HUDEP-2 (cell line): ENCODE results near the gene H2BK1.

Experiments used
- DNase-seq, 76 experiments: peaks; one replicate each; lab custom pipeline; 2025; ENCODE audit not compliant: unreplicated experiment in 76 of 76; lab: John Stamatoyannopoulos, UW

Gene H2BK1

DNA sequence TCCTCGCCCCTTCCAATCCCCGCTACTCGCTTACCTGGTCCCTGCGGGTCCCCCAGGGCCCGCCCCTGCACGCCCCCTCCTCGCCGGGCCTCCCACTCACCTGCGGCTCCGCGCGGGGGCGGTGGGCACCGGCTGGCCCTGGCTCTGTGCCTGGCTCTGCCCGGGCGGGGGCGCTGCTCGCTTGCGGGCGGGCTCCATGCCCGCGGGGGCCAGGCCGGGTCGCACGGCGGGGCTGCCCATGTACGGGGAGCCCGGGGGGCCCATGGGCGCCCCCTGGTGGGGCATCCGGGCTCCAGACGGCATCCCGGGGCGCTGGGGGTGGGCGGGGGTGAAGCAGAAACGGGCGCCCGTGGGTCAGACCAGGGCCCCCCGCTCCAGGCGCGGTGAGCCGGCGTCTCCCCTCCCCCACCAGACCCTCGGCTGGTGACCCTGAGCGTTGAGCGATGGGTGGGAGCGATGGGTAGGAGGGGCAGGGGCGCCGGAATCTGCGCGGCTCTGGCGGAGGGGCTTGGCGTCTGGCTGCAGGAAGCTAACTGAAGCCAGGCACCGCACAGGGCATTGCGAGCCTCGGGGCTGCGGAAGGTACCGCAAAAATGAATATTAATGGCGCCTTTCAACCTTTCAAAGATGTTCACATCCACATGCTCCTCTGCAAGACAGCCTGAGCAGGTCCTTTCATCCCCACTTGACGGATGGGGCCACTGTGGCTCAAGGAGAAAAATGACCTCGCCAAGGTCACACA is 35.2 kb upstream of the H2BK1 start:
- peak in 10 of 76 experiments; percentile 6 to 40 (median 16) for DNase-seq

DNA sequence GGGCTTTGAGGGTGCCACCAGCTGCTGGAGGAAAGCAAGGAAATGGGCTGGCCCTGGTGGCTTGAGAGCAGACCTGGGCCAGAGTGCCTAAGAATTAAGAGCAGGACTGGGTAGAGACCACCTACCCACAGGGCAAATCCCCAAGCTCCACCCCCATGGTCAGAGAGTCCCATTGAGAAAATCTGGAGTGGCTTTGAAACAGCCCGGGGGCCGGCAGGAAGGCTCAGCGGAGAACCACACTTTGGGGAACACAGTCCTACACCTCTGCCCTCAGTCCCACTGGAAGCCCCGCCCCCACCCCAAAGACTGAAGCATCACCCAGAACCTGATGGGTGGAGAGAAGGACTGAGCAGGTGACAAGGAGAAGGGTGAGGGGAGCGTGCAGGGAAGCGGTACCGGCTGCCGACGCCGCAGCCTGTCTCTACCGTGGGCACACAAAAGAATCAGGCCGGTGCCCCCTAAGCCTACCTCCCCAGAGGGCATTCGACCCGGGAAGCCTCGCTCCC is 34.6 kb upstream of the H2BK1 start:
- DNase-seq, result no peak

DNA sequence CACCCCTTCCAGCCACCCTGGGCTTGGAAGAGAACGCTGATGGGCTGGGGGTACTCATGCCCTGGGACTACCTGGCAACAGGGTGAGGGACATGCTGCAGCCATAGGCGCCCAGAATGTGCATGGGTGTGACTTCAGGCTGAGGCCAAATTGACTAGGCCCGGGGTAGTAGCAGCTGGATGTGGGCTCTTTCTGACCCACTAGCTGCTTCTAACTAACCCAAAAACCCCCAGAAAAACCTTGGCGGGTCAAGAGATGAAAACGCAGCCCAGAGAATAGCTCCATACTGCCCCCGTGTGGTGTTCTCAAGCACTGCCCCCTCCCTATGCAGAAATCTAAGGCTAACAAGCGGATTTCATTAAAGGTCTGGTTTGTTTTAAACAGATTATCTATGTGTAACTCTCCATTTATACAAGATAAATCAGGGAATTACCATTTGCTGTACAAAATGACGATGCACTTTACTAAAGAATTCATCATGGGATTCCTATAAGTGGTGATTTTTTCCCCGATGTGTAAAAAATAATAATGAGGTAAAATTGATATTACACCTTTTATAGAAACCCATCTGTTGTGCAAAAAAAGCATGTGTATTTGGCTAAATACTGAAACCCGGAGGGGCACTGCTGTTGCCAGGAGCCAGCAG is 34.0 kb upstream of the H2BK1 start:
- DNase-seq, result peak in 38 of 76 experiments; percentile 5 to 54 (median 25)

DNA sequence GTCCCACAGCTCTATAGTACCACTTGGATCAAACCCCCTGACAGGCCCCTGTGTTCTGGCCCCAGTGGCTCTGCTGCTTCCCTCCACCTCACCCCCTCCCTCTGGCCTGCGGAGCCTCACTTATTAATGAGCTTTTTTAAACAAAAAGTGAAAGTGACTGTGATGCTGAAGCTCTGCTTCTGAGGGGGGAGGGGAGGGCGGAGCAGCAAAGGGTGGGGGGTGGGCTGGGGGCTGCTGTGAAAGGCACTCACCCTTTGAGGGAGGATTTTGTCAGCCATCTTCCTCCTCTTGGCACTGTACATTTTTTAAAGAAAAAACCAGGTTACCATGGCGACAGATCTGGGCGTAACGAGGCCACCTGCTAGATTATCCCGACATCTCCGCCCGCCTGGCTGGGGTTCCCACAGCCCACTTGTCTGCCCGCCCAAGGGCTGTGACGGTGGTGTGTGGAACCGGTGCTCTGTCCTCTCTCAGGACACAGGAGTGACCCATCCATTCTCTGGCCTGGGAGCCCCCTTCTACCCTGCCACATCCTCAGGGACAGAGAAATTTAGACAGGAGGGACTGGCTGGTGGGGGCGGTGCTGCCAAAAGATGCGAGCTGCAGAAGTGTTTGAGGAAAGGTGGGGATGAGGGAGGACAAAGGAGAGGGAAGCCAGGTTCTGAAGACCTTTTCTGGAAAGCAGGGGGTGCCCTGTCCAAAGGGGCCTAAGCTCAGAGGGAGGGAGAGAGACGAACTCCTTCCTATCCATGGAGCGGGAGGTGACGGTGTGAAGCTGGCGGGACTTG is 33.3 kb upstream of the H2BK1 start:
- DNase-seq, result peak in 5 of 76 experiments; percentile 7 to 34 (median 17)

DNA sequence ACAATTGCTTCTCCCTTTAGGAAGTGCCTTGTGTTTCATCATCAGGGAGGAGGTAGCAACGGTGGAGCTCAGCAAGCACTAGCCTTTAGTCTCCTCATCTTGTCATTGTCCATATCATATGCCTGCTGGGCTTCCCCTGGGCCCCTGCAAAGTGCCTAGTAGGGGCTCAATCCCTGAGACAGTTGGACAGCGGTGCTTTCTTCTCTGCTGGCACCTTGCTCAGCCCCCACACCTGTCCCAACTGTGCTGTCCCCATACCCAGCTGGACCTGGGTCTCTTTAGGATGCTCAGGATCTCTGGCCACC is 32.7 kb upstream of the H2BK1 start:
- no peak for DNase-seq

DNA sequence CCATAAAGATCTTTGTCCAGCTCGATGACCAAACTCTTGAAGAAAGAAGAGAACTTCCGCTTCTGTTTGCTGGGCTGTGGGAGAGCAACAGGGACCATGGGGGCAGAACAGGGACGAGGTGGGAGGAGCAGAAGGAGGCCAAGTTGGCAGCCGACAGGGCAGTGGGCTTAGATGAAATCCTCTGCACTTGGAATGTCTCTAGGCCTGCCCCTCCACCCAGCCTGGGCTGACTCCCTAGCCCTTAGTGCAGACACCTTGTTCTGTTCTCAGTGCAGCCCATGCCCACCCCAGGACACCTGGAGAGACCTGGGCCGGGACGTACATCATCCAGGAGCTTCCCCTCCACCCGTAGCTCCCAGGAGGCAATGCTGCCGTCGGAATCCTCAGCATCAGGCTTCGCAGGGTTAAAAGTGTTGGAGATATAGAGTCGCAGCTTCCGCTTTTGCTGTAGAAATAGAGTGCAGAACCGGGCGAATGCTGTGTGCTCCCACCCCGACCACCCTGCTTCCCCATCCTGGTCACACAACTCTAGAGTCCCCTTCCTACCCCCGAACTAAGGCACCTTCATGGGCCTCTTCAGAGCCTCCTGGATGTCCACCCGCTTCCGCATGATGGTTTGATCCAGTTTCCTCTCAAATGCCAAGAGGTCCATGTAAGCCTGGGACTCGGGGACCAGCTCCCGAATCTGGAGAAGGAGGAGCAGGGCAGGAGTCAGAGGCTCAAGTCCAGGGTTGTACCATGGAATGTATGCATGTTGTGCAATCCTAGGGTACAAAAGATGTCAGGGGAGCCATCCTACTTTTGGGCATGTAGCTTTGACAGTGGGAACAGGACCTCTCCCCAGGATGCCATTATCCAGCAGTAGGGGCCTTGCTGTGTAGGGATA is 32.1 kb upstream of the H2BK1 start:
- DNase-seq, result no peak

DNA sequence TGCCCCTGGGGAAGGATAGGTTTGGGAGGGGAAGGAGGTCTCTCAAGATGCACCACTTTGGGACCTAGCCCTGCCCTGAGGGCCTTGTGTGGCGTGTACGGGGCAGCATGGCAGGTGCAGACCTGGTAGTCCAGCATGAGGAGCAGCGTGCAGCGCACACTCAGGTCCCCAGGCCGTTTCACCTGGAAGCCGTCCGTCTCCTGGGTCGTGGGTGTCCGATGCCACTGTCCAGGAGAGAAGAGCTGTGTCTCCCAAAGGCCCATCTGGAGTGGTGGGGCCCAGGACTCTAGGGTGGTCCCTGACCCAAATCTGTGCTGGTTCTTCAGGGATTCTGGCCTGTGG is 31.4 kb upstream of the H2BK1 start:
- no peak for DNase-seq

DNA sequence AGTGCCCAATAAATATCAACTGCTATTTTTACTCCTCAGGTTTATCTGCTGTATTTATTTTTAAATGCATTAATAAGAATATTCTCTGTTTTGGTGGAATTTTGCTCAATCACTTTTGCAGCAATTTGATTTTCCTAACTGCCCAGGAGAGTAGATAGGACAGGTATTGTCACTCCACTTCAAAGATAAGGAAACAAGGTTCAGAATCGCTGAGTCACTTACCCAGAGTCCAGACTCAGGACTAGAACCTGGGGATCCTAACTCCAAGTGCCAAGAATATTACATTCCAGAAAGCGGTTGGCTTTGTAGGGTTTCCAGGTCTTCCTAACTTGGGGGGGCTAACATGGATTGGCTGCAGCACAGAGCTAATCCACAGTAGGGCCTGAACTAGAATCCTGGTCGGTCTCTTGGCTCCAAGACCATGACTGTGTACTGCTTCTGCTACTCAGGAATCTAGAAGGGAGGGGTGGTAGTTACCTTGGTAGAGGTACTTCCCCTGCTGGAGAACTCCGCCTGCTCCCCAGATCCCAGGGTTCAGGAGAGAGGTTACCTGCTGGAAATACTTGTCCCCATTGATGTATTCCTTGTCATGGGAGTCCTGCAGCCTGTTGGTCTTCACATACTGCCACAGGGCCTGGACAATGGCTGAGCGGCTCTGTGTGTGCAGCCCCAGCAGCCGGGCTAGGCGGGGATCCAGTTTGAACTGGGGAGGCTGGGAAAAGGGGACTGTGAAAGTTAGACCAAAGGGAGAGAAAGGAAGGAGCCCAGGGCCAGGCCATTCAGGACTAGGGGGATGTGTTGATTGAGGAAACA is 30.9 kb upstream of the H2BK1 start:
- DNase-seq, result no peak

DNA sequence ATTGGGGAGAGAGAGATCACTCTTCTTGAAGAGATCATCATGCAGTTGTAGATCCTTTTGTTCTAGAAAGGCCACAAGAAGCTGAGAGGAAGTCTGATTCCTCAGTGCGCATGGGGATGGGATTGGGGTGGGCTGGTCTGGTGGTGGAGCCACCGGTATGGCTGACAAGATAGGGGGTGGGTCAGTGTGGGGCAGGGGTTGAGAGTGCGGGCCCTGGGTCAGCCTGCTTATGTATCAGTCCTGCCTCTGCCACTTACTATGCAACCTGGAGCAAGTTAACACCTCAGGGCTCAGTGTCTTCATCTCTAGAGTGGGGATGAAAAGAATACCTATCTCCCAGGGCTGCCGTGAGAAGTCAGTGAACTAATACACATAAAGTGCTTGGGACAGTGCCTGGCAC is 30.2 kb upstream of the H2BK1 start:
- DNase-seq, result no peak

DNA sequence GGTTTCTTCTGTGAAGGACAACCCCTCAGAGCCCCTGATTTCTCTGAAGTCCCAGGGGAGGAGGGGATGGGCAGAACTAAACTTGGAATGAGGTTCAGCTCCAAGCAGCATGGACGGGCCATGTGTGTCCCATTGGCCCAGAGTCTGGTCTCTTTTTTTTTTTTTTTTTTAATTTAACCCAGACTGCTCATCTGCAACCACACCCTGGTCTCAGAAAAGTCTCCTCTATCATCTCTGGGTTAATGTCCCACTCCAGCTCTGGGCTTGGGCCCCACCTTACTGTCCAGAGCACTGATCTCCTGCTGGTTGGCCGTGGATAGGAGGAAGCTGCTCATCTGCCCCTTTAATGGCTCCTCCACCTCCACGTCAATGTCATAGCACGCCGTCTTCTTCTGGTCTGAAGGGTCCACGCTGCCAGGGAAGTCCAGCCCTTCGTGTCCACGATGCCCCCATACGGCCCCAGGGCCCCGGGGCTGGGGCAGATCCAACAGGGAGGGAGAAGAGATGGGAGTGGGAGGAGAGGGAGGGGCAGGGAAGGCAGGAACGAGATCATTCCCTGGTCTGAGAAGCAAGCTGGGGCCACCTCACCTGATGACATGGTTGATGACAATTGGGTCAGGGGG is 29.7 kb upstream of the H2BK1 start:
- DNase-seq, result no peak

DNA sequence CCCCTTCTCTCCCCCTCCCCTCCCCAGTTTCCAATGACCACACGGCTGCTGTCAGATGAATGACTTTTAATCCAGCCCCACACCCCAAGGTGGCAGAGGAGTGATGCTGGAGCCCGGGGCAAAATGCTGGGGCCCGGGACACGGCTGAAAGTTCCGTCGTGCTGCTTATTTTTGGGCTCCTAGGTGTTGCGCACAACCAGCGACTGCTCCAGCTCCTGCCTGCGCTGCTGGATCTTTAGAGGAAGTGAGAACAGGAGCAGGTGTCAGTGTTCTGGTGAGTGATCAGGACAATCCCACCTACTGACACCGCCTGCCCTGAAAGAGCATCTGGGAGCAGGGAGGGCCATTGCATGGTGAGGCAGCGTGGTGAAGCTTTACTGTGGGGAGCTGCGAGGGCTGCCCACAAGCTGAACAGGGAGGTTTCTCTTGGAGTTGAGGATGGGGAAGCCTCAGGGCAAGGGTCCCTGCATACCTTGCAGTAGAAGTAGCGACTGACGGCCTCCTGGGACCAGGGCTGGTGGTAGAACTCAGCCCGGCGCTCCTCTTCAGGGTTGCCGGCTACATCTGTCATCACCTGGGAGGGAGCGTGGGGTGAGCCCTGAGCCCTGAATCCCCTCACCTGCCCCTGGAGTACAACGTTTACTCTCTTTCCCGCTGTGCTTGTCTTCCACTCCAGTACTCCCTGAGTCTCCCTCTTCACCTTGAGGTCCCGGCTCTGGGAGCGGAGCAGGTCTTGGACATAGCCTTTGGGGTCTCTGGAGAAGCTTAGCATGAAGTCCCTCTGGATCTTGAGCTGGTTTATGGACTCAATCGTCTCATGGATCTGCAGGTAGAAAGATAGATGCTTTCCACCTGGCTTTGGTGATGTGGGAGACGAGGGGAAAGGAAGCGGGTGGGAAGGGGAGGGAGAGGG is 28.9 kb upstream of the H2BK1 start:
- DNase-seq, result no peak

DNA sequence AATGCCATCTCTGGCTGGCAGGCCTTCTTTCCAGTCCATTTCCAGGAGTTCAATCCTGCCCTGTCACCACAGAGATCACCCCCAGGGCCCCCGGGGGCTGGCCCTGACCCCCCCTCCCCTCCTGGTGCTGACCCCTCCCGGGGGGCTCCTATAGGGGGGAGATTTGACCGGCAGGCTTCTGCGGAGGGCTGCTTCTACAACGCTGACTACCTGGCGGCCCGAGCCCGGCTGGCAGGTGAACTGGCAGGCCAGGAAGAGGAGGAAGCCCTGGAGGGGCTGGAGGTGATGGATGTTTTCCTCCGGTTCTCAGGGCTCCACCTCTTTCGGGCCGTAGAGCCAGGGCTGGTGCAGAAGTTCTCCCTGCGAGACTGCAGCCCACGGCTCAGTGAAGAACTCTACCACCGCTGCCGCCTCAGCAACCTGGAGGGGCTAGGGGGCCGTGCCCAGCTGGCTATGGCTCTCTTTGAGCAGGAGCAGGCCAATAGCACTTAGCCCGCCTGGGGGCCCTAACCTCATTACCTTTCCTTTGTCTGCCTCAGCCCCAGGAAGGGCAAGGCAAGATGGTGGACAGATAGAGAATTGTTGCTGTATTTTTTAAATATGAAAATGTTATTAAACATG is 28.0 kb upstream of the H2BK1 start:
- DNase-seq, result no peak

DNA sequence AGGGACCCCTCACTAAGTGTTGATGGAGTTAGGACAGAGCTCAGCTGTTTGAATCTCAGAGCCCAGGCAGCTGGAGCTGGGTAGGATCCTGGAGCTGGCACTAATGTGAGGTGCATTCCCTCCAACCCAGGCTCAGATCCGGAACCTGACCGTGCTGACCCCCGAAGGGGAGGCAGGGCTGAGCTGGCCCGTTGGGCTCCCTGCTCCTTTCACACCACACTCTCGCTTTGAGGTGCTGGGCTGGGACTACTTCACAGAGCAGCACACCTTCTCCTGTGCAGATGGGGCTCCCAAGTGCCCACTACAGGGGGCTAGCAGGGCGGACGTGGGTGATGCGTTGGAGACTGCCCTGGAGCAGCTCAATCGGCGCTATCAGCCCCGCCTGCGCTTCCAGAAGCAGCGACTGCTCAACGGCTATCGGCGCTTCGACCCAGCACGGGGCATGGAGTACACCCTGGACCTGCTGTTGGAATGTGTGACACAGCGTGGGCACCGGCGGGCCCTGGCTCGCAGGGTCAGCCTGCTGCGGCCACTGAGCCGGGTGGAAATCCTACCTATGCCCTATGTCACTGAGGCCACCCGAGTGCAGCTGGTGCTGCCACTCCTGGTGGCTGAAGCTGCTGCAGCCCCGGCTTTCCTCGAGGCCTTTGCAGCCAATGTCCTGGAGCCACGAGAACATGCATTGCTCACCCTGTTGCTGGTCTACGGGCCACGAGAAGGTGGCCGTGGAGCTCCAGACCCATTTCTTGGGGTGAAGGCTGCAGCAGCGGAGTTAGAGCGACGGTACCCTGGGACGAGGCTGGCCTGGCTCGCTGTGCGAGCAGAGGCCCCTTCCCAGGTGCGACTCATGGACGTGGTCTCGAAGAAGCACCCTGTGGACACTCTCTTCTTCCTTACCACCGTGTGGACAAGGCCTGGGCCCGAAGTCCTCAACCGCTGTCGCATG is 27.2 kb upstream of the H2BK1 start:
- no peak for DNase-seq

DNA sequence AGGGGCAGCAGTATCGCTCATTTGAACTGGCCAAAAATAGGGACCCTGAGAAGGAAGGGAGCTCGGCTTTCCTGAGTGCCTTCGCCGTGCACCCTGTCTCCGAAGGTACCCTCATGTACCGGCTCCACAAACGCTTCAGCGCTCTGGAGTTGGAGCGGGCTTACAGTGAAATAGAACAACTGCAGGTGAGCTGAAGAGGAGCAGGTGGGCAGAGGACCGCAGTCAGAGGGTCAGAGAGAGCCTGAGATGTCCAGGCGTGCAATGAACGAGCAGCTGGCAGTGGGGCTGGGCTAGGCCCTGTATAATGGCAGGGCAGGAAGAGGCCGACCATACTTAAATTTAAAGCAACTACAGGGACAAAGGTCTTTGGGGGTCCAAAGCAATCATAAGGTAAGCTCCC is 26.1 kb upstream of the H2BK1 start:
- no peak for DNase-seq

DNA sequence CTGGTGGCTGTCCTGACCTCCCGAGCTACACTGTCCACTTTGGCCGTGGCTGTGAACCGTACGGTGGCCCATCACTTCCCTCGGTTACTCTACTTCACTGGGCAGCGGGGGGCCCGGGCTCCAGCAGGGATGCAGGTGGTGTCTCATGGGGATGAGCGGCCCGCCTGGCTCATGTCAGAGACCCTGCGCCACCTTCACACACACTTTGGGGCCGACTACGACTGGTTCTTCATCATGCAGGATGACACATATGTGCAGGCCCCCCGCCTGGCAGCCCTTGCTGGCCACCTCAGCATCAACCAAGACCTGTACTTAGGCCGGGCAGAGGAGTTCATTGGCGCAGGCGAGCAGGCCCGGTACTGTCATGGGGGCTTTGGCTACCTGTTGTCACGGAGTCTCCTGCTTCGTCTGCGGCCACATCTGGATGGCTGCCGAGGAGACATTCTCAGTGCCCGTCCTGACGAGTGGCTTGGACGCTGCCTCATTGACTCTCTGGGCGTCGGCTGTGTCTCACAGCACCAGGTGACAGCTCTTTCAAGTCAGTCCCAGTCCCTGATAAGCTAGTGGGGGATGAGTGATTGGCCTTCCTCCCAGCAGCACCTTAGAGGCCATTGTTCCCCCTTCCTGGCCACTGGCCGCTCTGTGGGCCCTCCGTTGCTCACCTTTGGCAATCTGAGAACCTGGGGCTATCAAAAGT is 25.0 kb upstream of the H2BK1 start:
- no peak for DNase-seq

DNA sequence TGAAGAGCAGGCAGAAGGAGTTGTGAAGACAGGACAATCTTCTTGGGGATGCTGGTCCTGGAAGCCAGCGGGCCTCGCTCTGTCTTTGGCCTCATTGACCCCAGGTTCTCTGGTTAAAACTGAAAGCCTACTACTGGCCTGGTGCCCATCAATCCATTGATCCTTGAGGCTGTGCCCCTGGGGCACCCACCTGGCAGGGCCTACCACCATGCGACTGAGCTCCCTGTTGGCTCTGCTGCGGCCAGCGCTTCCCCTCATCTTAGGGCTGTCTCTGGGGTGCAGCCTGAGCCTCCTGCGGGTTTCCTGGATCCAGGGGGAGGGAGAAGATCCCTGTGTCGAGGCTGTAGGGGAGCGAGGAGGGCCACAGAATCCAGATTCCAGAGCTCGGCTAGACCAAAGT is 23.5 kb upstream of the H2BK1 start:
- DNase-seq, result no peak
